Nephron progenitor cell (in vitro differentiated cells): ENCODE measurements around the gene CAMK1G.

ENCODE experiments used
- DNase-seq: peaks from one replicate; pipeline ENCODE4 v3.0.0; 2021
- H3K27ac Mint-ChIP-seq: 2 replicates; pipeline ENCODE4 v1.8.0; 2021; ENCODE audit warnings: mild to moderate bottlenecking, moderate library complexity, mixed read lengths
- H3K27me3 Mint-ChIP-seq: 2 replicates; pipeline ENCODE4 v1.8.0; 2021; ENCODE audit warnings: mild to moderate bottlenecking, low read depth, mixed read lengths; ENCODE audit not compliant: poor library complexity
- H3K36me3 Mint-ChIP-seq: 2 replicates; pipeline ENCODE4 v1.8.0; 2021; ENCODE audit warnings: low read depth, mixed read lengths
- H3K4me1 Mint-ChIP-seq: 2 replicates; pipeline ENCODE4 v1.8.0; 2021; ENCODE audit warnings: mixed read lengths
- H3K4me3 Mint-ChIP-seq: 2 replicates; pipeline ENCODE4 v1.8.0; 2021; ENCODE audit warnings: mild to moderate bottlenecking, moderate library complexity, mixed read lengths
- H3K9me3 Mint-ChIP-seq: 2 replicates; pipeline ENCODE4 v1.8.0; 2021; ENCODE audit warnings: mild to moderate bottlenecking, moderate library complexity, mixed read lengths
- CTCF ChIP-seq: fragments of 200-600 bp; sonication (generic); IDR thresholded peaks from 2 replicates; pipeline ENCODE4 v1.5.0; 2021; ENCODE audit warnings: antibody characterized with exemption

The CAMK1G gene

DNA sequence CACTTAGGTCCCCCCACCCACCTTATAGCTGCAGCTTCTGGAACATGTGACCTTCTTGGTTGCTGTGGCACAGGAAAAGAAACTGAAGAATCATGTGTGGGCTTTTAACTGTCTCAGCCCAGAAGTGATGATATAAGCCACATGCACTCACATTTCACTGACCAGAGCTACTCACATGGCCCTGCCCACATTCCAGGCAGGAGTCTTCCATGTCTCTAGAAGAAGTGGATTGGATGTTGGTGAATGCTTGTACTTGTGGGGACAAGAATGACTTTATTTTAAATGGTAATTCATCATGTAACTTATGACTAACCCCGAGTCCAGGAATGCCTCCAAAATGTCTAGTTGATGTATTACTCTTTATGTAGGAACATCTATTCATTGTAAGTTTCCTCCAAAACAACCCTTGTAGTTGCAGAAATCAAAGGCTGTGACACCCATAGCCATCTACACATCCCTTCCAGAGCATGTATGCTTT, 15.8 kb upstream of the CAMK1G start:
- H3K27ac Mint-ChIP-seq = no peak overlapping the region
- DNase-seq = no peak
- no peaks in the 10 kb centered on the region for H3K9me3 Mint-ChIP-seq

GRCh38 chr1:209569455-209570207, 13.9 kb upstream of the CAMK1G start:
- peak; percentile 91 for TF ChIP-seq CTCF
- peaks cover 50% of the 10 kb centered on the region for H3K27me3 Mint-ChIP-seq
- peaks cover 31% of the 10 kb centered on the region for H3K4me1 Mint-ChIP-seq
- H3K4me3 Mint-ChIP-seq = no peak overlapping the region
- H3K27ac Mint-ChIP-seq = no peak overlapping the region
- H3K9me3 Mint-ChIP-seq = no peaks in the 10 kb centered on the region
- peak; percentile 84 for DNase-seq
- no peaks in the 10 kb centered on the region for H3K36me3 Mint-ChIP-seq

More for the DNA sequence above, 15.8 kb upstream of the CAMK1G start:
- Mint-ChIP-seq H3K36me3 (no peaks in the 10 kb centered on the region), H3K27me3 (peaks cover 39% of the 10 kb centered on the region), H3K4me1 (peaks cover 47% of the 10 kb centered on the region), H3K4me3 (no peak overlapping the region)
- no peak for TF ChIP-seq CTCF

GRCh38 chr1:209570743-209571142, 12.8 kb upstream of the CAMK1G start:
- Mint-ChIP-seq H3K9me3 (no peaks in the 10 kb centered on the region), H3K4me3 (no peak overlapping the region), H3K27ac (no peak overlapping the region), H3K4me1 (peaks cover 22% of the 10 kb centered on the region), H3K36me3 (no peaks in the 10 kb centered on the region), H3K27me3 (peaks cover 56% of the 10 kb centered on the region)
- no peak for DNase-seq
- no peak for TF ChIP-seq CTCF

DNA sequence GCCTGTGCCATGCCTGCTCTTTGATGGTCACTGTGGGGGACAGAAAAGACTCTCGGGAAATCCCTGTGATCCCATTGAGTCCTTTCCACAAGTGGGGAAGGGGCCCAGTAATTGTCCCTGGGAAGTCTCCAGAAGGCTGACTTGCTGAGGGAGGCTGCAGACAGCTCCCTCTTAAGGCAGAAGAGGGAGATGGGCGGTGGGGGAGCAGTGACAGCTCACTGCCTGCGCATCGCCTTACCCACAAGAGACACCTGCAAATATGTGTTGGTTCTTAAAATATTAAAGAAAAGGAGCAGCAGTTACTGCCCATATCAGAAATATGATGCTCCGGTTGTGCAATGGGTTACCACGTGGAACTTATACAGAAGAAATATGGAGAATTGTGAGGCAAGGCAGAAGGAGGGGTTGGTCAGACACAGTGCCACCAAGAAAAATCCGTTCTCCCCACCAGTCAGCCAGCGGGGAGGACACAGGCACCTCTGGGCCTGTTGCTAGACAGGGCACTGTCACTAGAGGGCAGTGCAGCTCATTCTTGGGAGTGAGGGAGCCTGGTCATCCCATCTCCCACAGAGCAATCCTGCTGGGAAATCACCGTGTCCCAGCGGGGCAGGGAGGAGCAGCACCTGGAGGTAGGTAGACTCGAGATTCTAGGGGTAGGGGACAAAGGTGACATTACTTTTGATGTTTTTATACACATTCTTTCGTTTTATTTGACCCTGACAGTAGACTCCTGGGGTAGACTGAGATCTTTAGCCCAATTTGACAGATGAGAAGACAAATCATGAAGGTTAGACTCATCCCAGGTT, 6.9 kb upstream of the CAMK1G start:
- Mint-ChIP-seq H3K4me1 (peaks cover 5% of the 10 kb centered on the region), H3K4me3 (no peak overlapping the region), H3K36me3 (no peaks in the 10 kb centered on the region), H3K9me3 (no peaks in the 10 kb centered on the region), H3K27ac (no peak overlapping the region), H3K27me3 (peaks cover 41% of the 10 kb centered on the region)
- TF ChIP-seq CTCF = peak; percentile 92
- peak; percentile 92 for DNase-seq

DNA sequence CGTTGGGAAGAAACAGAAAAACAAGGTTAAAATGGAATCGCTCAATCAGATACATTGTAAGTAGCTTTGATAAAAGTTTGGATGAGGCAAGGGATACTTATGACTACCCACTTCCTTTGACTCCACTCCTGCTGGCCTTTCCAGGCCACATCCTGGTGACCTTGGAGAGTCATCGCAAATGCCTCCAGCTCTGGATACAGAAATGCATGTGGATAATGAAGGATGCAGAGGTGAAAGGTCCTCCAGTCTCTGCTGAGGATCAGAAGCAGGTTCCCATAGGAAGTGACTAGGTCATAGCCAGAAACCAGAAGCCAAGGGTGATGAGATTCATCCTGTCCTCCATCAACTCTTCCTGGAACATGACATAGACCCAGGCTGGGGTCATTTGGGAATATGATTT, 6.2 kb upstream of the CAMK1G start:
- Mint-ChIP-seq H3K4me1 (peaks cover 5% of the 10 kb centered on the region), H3K4me3 (no peak overlapping the region), H3K36me3 (no peaks in the 10 kb centered on the region), H3K27me3 (peaks cover 39% of the 10 kb centered on the region), H3K9me3 (no peaks in the 10 kb centered on the region), H3K27ac (no peak overlapping the region)
- TF ChIP-seq CTCF = no peak
- no peak for DNase-seq
